Muscle layer of duodenum (tissue), 2 donors: ENCODE data around the gene CLDN11.

Experiments
- H3K27ac ChIP-seq: one replicate; pipeline ENCODE4 v1.7.0; 2013; ENCODE audit warnings: mild to moderate bottlenecking, low read length
- H3K27me3 ChIP-seq: one replicate; pipeline ENCODE4 v1.7.0; 2013; ENCODE audit warnings: low read depth, mild to moderate bottlenecking, control low read depth, low read length
- H3K36me3 ChIP-seq, 2 donors: one replicate each; pipeline ENCODE4 v1.7.0; 2013; ENCODE audit warnings: low read length in 2 of 2, control low read depth in 1 of 2, mild to moderate bottlenecking in 1 of 2; ENCODE audit not compliant: insufficient read depth in 2 of 2, control insufficient read depth in 1 of 2
- H3K4me1 ChIP-seq, 2 donors: one replicate each; pipeline ENCODE4 v1.7.0; 2013; ENCODE audit warnings: low read length in 2 of 2, mild to moderate bottlenecking in 2 of 2, control low read depth in 1 of 2, moderate library complexity in 1 of 2; ENCODE audit not compliant: insufficient read depth in 2 of 2, control insufficient read depth in 1 of 2
- H3K4me3 ChIP-seq, 2 donors: one replicate each; pipeline ENCODE4 v1.7.0; 2013; ENCODE audit warnings: low read length in 2 of 2, low read depth in 1 of 2, mild to moderate bottlenecking in 1 of 2
- H3K9me3 ChIP-seq, 2 donors: one replicate each; pipeline ENCODE4 v1.7.0; 2013; ENCODE audit warnings: low read length in 2 of 2, control low read depth in 1 of 2, mild to moderate bottlenecking in 1 of 2; ENCODE audit not compliant: control insufficient read depth in 1 of 2
- donor health status: healthy.

CLDN11 gene

GRCh38 chr3:170429050-170429449 lies 10.4 kb downstream of the CLDN11 start:
- no peaks in the 10 kb centered on the region for H3K36me3 ChIP-seq
- H3K9me3 ChIP-seq = no peaks in the 10 kb centered on the region
- no peak overlapping the region for H3K27ac ChIP-seq
- H3K27me3 ChIP-seq = no peaks in the 10 kb centered on the region
- H3K4me1 ChIP-seq = no peaks in the 10 kb centered on the region
- no peak overlapping the region for H3K4me3 ChIP-seq

GRCh38 chr3:170431054-170431453 lies 12.4 kb downstream of the CLDN11 start:
- Histone ChIP-seq H3K4me1 (no peaks in the 10 kb centered on the region), H3K27ac (no peak overlapping the region)

GRCh38 chr3:170432416-170432815 lies 13.7 kb downstream of the CLDN11 start:
- Histone ChIP-seq H3K27ac (no peak overlapping the region), H3K36me3 (no peaks in the 10 kb centered on the region), H3K27me3 (no peaks in the 10 kb centered on the region), H3K4me3 (no peak overlapping the region), H3K4me1 (no peaks in the 10 kb centered on the region), H3K9me3 (no peaks in the 10 kb centered on the region)

More at GRCh38 chr3:170431054-170431453, 12.4 kb downstream of the CLDN11 start:
- Histone ChIP-seq H3K4me3 (no peak overlapping the region), H3K36me3 (no peaks in the 10 kb centered on the region), H3K27me3 (no peaks in the 10 kb centered on the region), H3K9me3 (no peaks in the 10 kb centered on the region)

GRCh38 chr3:170436697-170437096 lies 18.0 kb downstream of the CLDN11 start:
- Histone ChIP-seq H3K27ac (no peak overlapping the region), H3K9me3 (no peaks in the 10 kb centered on the region), H3K4me1 (no peaks in the 10 kb centered on the region), H3K4me3 (no peak overlapping the region), H3K27me3 (no peaks in the 10 kb centered on the region), H3K36me3 (no peaks in the 10 kb centered on the region)

GRCh38 chr3:170437176-170437575 lies 18.5 kb downstream of the CLDN11 start:
- no peak overlapping the region for H3K4me3 ChIP-seq
- no peaks in the 10 kb centered on the region for H3K9me3 ChIP-seq
- no peaks in the 10 kb centered on the region for H3K4me1 ChIP-seq
- no peaks in the 10 kb centered on the region for H3K36me3 ChIP-seq
- H3K27me3 ChIP-seq = no peaks in the 10 kb centered on the region
- H3K27ac ChIP-seq = no peak overlapping the region

- Histone ChIP-seq H3K36me3 (no peaks in the 10 kb centered on the region), H3K4me1 (no peaks in the 10 kb centered on the region), H3K27ac (no peak overlapping the region)
Measured at GRCh38 chr3:170437696-170438407, 19.2 kb downstream of the CLDN11 start.

GRCh38 chr3:170438836-170439235 lies 20.2 kb downstream of the CLDN11 start:
- Histone ChIP-seq H3K4me1 (no peaks in the 10 kb centered on the region), H3K4me3 (no peak overlapping the region), H3K27me3 (no peaks in the 10 kb centered on the region), H3K9me3 (no peaks in the 10 kb centered on the region), H3K36me3 (no peaks in the 10 kb centered on the region), H3K27ac (no peak overlapping the region)

More at GRCh38 chr3:170437696-170438407, 19.2 kb downstream of the CLDN11 start:
- Histone ChIP-seq H3K27me3 (no peaks in the 10 kb centered on the region), H3K9me3 (no peaks in the 10 kb centered on the region), H3K4me3 (no peak overlapping the region)

- H3K27me3 ChIP-seq = no peaks in the 10 kb centered on the region
- H3K27ac ChIP-seq = no peak overlapping the region
- no peaks in the 10 kb centered on the region for H3K4me1 ChIP-seq
- H3K36me3 ChIP-seq = no peaks in the 10 kb centered on the region
- no peak overlapping the region for H3K4me3 ChIP-seq
- H3K9me3 ChIP-seq = no peaks in the 10 kb centered on the region
Measured at GRCh38 chr3:170440344-170440743, 21.7 kb downstream of the CLDN11 start.

GRCh38 chr3:170441412-170441811 lies 22.7 kb downstream of the CLDN11 start:
- H3K27ac ChIP-seq = no peak overlapping the region
- no peak overlapping the region for H3K4me3 ChIP-seq
- H3K27me3 ChIP-seq = no peaks in the 10 kb centered on the region
- no peaks in the 10 kb centered on the region for H3K9me3 ChIP-seq
- H3K4me1 ChIP-seq = no peaks in the 10 kb centered on the region
- H3K36me3 ChIP-seq = no peaks in the 10 kb centered on the region

GRCh38 chr3:170442947-170443346 lies 24.3 kb downstream of the CLDN11 start:
- no peak overlapping the region for H3K27ac ChIP-seq
- no peak overlapping the region for H3K4me3 ChIP-seq
- no peaks in the 10 kb centered on the region for H3K27me3 ChIP-seq
- H3K36me3 ChIP-seq = no peaks in the 10 kb centered on the region
- no peaks in the 10 kb centered on the region for H3K9me3 ChIP-seq
- H3K4me1 ChIP-seq = no peaks in the 10 kb centered on the region

- H3K27ac ChIP-seq = no peak overlapping the region
- no peaks in the 10 kb centered on the region for H3K4me1 ChIP-seq
- no peaks in the 10 kb centered on the region for H3K27me3 ChIP-seq
- no peaks in the 10 kb centered on the region for H3K36me3 ChIP-seq
- H3K9me3 ChIP-seq = no peaks in the 10 kb centered on the region
- H3K4me3 ChIP-seq = no peak overlapping the region
Measured at GRCh38 chr3:170443457-170443856, 24.8 kb downstream of the CLDN11 start.

GRCh38 chr3:170448584-170448983 lies 29.9 kb downstream of the CLDN11 start:
- H3K27ac ChIP-seq = no peak overlapping the region
- no peaks in the 10 kb centered on the region for H3K9me3 ChIP-seq
- no peaks in the 10 kb centered on the region for H3K36me3 ChIP-seq
- no peak overlapping the region for H3K4me3 ChIP-seq
- H3K4me1 ChIP-seq = no peaks in the 10 kb centered on the region
- H3K27me3 ChIP-seq = no peaks in the 10 kb centered on the region
